Myocyte (in vitro differentiated cells): ENCODE results near the gene TOMM6. TPM values are rescaled to one million over a fixed set of nuclear protein-coding genes. Genes with fewer than 3 reads are reported as not detected.

ENCODE experiments used
- DNase-seq: peaks from one replicate; pipeline ENCODE4 v3.0.0-alpha.2; 2012; ENCODE audit warnings: low read depth
- total RNA-seq: library from RNA; depleted of rRNA; stranded (reverse); fragments of >200 nt; gene quantifications from 2 replicates; pipeline ENCODE4 v1.2.3, GENCODE V29; 2014

Gene TOMM6
- total RNA-seq, 1 donor from 2014 or later = 101 TPM

DNA sequence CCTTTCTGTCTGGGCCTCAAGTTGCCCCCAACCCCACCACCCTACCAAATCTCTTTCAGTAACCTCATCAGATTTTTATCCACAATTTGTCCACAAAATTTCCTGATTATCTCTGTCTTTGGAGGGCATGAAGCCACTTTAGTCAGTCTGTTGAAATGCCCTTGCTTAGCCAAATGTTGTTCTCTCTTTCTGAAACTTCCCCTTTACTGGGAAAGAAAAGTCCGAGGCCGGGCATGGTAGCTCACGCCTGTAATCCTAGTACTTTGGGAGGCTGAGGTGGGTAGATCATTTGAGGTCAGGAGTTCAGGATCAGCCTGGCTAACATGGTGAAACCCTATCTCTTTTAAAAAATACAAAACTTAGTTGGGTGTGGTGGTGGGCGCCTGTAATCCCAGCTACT lies 33.8 kb downstream of the TOMM6 start:
- DNase-seq = no peak

DNA sequence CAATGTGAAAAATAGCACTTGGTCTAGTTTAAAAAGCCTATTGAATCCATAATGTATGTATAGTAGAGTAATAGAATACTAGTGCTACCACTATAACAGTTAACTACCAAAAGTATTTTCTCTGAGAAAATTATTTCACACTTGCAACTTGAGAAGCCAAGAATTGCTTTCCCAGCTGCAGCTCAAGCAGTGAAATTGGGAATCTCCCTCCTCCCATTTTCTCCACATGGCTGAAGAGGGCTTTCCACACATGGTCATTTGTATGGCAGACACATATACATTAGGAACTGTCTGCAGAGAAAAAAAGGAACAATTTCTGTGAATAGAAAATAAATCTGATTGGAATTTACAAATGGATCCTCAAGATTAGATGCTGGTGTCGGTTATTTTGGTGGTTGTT lies 34.5 kb downstream of the TOMM6 start:
- no peak for DNase-seq

DNA sequence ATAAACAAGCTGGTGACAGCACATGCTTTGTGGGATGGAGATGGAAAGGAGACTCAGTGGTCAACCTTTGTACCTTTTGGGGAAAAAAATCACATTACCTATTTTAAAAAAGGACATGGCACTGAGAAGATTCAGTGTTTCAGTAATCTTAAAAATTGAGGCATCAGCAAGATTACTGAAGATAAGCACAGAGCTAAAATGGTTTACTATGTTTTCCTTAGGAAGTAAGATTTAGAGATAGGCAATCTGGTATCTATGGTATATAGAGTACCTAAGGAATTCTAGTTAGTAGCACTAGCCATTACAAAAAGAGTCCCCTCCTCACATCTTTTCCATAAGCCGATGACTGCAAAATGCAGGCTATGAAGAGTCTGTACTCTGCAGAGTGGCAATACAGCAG lies 35.7 kb downstream of the TOMM6 start:
- no peak for DNase-seq

DNA sequence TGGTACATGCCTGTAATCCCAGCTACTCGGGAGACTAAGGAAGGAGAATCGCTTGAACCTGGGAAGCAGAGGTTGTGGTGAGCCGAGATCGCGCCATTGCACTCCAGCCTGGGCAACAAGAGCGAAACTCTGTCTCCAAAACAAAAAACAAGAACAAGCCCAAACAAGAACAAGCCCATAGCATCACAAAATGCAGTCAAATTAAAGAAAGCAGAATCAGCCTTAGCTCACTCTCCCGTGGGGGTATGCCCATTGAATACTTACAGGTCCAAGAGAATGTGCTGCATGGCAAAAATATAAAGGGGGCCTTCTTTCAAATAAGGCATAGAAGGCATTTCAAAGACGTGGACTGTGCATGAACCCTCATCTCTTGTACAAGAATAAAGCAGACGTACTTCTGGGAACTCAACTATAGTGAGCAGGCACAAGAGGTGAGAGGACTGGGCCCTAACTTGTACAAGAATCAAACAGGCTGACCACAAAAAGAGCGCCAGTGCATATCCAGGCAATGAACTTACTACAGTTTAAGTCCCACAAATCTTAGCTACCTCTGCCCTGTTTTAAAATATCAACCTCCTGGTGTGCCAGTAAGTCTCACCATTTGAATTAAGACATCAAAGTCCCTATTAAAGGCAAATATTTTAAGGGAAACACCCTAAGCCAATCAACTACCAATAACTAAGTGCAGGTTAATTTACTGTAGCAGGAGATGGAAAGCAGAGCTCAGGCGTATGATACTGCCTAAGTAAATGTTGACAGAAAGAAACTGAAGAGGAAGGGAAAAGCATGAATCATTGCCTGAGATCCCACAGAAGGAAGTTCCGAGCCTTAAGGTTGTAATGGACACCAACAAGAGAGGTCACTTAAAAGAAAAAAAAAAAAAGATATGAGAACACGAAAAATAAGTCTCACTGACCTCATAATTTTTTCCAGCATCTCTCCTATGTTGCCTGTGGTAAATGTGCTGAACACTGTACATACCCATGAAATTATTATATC lies 37.4 kb downstream of the TOMM6 start:
- DNase-seq = peak; percentile 53

DNA sequence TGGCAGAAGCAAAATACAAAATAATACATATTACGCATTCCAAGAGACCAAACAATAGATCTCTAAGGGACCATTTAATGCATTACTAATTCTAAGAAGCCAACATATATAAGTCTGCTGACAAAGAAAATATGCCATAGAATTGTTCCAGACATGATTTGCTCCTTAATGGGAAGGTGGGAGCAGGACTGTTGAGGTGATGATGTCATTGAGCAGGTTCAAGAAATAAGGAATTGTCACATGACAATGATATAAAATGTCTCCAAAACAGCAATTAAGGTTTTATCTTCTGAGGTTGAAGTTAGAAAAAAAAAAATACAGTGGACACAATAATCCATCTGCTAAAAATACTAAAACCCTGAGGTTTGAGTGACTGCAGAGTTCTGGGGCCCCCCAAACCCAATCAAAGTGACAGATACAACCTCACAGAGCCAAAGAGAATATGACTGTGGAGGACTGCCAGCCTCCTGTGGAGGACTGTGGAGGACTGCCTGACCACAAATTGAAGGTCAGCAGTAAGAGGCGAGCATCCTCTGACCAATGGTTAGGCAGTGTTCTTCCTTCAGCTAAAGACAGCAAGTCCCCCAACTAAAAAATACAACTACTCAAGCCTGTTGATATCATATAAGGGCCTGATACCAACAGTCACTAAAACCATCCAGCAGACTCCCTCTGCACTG lies 39.0 kb downstream of the TOMM6 start:
- DNase-seq = no peak

DNA sequence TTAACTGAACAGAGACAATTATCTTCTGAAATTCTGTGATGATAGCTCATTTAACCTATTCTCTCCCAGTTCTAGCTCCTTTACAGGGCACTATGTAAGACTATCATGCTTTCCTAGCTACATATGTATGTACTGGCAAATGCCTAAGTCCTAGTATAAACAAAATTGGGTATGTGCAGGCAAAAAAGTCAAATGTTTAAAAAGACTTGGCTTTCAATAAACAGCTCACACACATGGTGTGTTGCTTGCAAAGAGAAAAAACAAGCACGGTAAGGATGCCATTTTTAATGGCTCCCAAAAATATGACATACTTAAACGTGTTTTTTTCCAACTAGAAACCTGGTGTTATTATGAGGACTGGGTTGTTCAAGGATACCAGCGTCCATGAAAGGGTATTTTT lies 44.8 kb downstream of the TOMM6 start:
- no peak for DNase-seq

DNA sequence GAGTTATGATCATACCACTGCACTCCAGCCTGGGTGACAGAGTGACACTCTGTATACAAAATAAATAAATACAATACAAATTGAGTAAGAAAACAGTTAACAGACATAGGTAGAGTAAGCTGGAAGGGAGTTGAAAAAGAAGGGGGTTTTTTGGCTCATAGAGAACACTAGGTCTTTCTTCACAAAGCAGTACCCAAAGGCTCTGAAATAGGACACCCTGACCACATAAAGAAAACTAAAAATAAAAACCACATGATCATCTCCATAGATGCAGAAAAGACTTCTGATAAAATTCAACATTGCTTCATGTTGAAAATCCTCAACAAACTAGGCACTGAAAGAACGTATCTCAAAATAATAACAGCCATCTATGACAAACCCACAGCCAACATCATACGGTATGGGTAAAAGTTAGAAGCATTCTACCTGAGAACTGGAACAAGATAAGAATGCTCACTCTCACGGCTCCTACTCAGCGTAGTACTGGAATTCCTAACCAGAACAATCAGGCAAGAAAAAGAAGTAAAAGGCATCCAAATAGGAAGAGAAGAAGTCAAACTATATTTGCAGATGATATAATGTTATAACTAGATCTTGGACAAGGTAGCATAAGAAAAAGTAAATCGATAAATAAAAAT lies 48.6 kb downstream of the TOMM6 start:
- peak; percentile 60 for DNase-seq

DNA sequence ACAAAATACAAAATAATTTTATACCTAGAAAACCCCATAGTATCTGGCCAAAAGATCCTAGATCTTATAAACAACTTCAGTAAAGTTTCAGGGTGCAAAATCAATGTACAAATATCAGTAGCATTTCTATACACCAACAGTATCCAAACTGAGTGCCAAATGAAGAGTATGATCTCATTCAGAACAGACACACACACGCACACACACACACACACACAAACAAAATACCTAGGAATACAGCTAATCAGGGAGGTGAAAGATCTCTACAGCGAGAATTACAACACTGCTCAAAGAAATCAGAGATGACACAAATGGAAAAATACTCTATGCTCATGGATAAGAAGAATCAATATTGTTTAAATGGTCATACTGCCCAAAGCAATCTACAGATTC lies 49.2 kb downstream of the TOMM6 start:
- peak; percentile 61 for DNase-seq

Other genes with a start within 250 kb of the TOMM6 start
- gene FOXP4, start 241.3 kb upstream of the TOMM6 start, total RNA-seq = 3.1 and 7.1 TPM in 2 replicates
- gene MDFI, start 149.2 kb upstream of the TOMM6 start, total RNA-seq = not detected in 2 replicates
- 6.4 and 10.6 TPM in 2 replicates for gene TFEB, start 52.1 kb upstream of the TOMM6 start, total RNA-seq
- not detected in 2 replicates for gene PGC, start 40.3 kb upstream of the TOMM6 start, total RNA-seq
- gene FRS3, start 7.8 kb upstream of the TOMM6 start, total RNA-seq = 2.0 and 3.5 TPM in 2 replicates
- 1.3 and 3.5 TPM in 2 replicates for gene PRICKLE4, start 6.9 kb upstream of the TOMM6 start, total RNA-seq
- 2.2 and 3.1 TPM in 2 replicates for gene USP49, start 107.7 kb downstream of the TOMM6 start, total RNA-seq
- gene MED20, start 133.4 kb downstream of the TOMM6 start, total RNA-seq = 26.4 and 27.3 TPM in 2 replicates
- gene BYSL, start 133.8 kb downstream of the TOMM6 start, total RNA-seq = 28.1 and 28.3 TPM in 2 replicates
- 169 and 170 TPM in 2 replicates for gene CCND3, start 154.1 kb downstream of the TOMM6 start, total RNA-seq